CD14-positive monocyte (primary cell): Measurements from ENCODE around the gene SEMA3A. TPM values are rescaled to one million over a fixed set of nuclear protein-coding genes. Genes with fewer than 3 reads are reported as not detected.

Experiments
- DNase-seq, 3 donors: peaks; one replicate each; pipeline ENCODE4 v3.0.0-alpha.2; 2011 to 2022
- H2AFZ ChIP-seq: 2 replicates; pipeline ENCODE4 v1.6.0; 2012; ENCODE audit warnings: mild to moderate bottlenecking, low read depth, low read length, inconsistent platforms; ENCODE audit not compliant: insufficient read depth, poor library complexity, severe bottlenecking
- H3K27ac ChIP-seq, 2 donors: 1 replicate in 1 of 2; 2 replicates in 1 of 2; pipeline ENCODE4 v1.5.1; 2012 to 2013; ENCODE audit warnings: low read length in 2 of 2, control low read depth in 1 of 2, inconsistent platforms in 1 of 2, low read depth in 1 of 2, mild to moderate bottlenecking in 1 of 2
- H3K27me3 ChIP-seq, 2 donors: one replicate each; pipeline versions ENCODE4 v1.6.0 to v1.6.1; 2011 to 2013; ENCODE audit warnings: low read length in 2 of 2; ENCODE audit not compliant: control insufficient read depth in 2 of 2, insufficient read depth in 2 of 2
- H3K36me3 ChIP-seq, 2 donors: replicated peaks in 1 of 2; 1 replicate in 1 of 2; 2 replicates in 1 of 2; pipeline versions ENCODE4 v1.5.1 to v1.6.1; 2012 to 2013; ENCODE audit warnings: low read length in 2 of 2, control low read depth in 1 of 2, inconsistent platforms in 1 of 2, mild to moderate bottlenecking in 1 of 2; ENCODE audit not compliant: insufficient read depth in 2 of 2, control insufficient read depth in 1 of 2
- H3K4me1 ChIP-seq, 2 donors: 1 replicate in 1 of 2; 2 replicates in 1 of 2; pipeline versions ENCODE4 v1.5.1 to v1.6.1; 2012 to 2013; ENCODE audit warnings: low read length in 2 of 2, control low read depth in 1 of 2, inconsistent platforms in 1 of 2, mild to moderate bottlenecking in 1 of 2, moderate library complexity in 1 of 2; ENCODE audit not compliant: insufficient read depth in 2 of 2, control insufficient read depth in 1 of 2
- H3K4me2 ChIP-seq: replicated peaks from 2 replicates; pipeline ENCODE3; 2012; ENCODE audit warnings: low read length, moderate library complexity, mild to moderate bottlenecking; ENCODE audit not compliant: poor library complexity, severe bottlenecking; ENCODE audit errors: extremely low read depth
- H3K4me3 ChIP-seq, 3 experiments: fragments of 200-600 bp in 1 of 3; sonication (generic) in 1 of 3; replicated peaks in 1 of 3; 1 replicate in 2 of 3; 2 replicates in 1 of 3; pipeline ENCODE4 v1.5.1; 2011 to 2013; ENCODE audit warnings: low read length in 3 of 3, mild to moderate bottlenecking in 3 of 3, control low read depth in 2 of 3, low read depth in 2 of 3, inconsistent platforms in 1 of 3, moderate library complexity in 1 of 3
- H3K79me2 ChIP-seq: 2 replicates; pipeline ENCODE4 v1.6.0; 2012; ENCODE audit warnings: mild to moderate bottlenecking, control low read depth, inconsistent platforms, low read length, moderate library complexity; ENCODE audit not compliant: insufficient read depth
- H3K9ac ChIP-seq: 2 replicates; pipeline ENCODE4 v1.6.0; 2017; ENCODE audit warnings: low read length, mild to moderate bottlenecking; ENCODE audit not compliant: insufficient read depth, poor library complexity, severe bottlenecking
- H3K9me3 ChIP-seq, 2 donors: replicated peaks in 1 of 2; 1 replicate in 1 of 2; 2 replicates in 1 of 2; pipeline versions ENCODE4 v1.5.1 to v1.6.1; 2012 to 2013; ENCODE audit warnings: low read length in 2 of 2, control low read depth in 1 of 2; ENCODE audit not compliant: control insufficient read depth in 1 of 2, insufficient read depth in 1 of 2
- H4K20me1 ChIP-seq: 2 replicates; pipeline ENCODE4 v1.6.0; 2012; ENCODE audit warnings: mild to moderate bottlenecking, low read length, control low read depth, moderate library complexity; ENCODE audit not compliant: insufficient read depth
- H3K27ac Mint-ChIP-seq, 7 donors: one replicate each; pipeline ENCODE4 v1.8.0; 2020; ENCODE audit warnings: mild to moderate bottlenecking in 7 of 7, mixed read lengths in 7 of 7, moderate library complexity in 6 of 7, inconsistent platforms in 2 of 7
- H3K27me3 Mint-ChIP-seq, 3 donors: one replicate each; pipeline ENCODE4 v1.8.0; 2021 to 2022; ENCODE audit warnings: low read depth in 3 of 3, mild to moderate bottlenecking in 3 of 3, mixed read lengths in 3 of 3, moderate library complexity in 3 of 3, inconsistent platforms in 1 of 3
- H3K36me3 Mint-ChIP-seq, 2 donors: one replicate each; pipeline ENCODE4 v1.8.0; 2020; ENCODE audit warnings: mixed read lengths in 2 of 2, inconsistent platforms in 1 of 2, mild to moderate bottlenecking in 1 of 2
- H3K4me1 Mint-ChIP-seq: one replicate; pipeline ENCODE4 v1.8.0; 2020; ENCODE audit warnings: mild to moderate bottlenecking, mixed read lengths
- H3K4me3 Mint-ChIP-seq, 2 donors: one replicate each; pipeline ENCODE4 v1.8.0; 2020; ENCODE audit warnings: mild to moderate bottlenecking in 2 of 2, mixed read lengths in 2 of 2, moderate library complexity in 1 of 2
- H3K9me3 Mint-ChIP-seq, 7 donors: one replicate each; pipeline ENCODE4 v1.8.0; 2020 to 2022; ENCODE audit warnings: mixed read lengths in 7 of 7, mild to moderate bottlenecking in 6 of 7, moderate library complexity in 6 of 7, inconsistent platforms in 2 of 7
- WGBS: methylation state at CpG from one replicate; pipeline ENCODE4 v1.1.5; 2013; ENCODE audit warnings: missing lambda C conversion rate; ENCODE audit not compliant: insufficient coverage; 5-methylcytosine and 5-hydroxymethylcytosine counted together
- intact Hi-C, 2 donors: fragments of 100-400 bp; cut with micrococcal nuclease; formaldehyde crosslinking; loops; one replicate each; pipeline versions ENCODE4 v1.15.0 to v1.15.1; 2023
- polyA plus RNA-seq, 3 donors: library from polyadenylated mRNA; depleted of rRNA in 1 of 3; unstranded in 2 of 3; stranded (reverse) in 1 of 3; fragments of 300-500 nt in 2 of 3; fragments of >200 nt in 1 of 3; fragmentation: Illumina TruSeq in 2 of 3; gene quantifications; 1 replicate in 2 of 3; 2 replicates in 1 of 3; pipeline ENCODE4 v1.2.3, GENCODE V29; 2012 to 2021
- TF ChIP-seq, protein P1 (sequence below): fragments of 200-600 bp; IDR thresholded peaks from one replicate; pipeline ENCODE4 v1.8.0; 2022; ENCODE audit warnings: antibody characterized with exemption, mild to moderate bottlenecking

Gene SEMA3A
- polyA plus RNA-seq, 3 donors: 0.03 TPM; not detected in 2

DNA sequence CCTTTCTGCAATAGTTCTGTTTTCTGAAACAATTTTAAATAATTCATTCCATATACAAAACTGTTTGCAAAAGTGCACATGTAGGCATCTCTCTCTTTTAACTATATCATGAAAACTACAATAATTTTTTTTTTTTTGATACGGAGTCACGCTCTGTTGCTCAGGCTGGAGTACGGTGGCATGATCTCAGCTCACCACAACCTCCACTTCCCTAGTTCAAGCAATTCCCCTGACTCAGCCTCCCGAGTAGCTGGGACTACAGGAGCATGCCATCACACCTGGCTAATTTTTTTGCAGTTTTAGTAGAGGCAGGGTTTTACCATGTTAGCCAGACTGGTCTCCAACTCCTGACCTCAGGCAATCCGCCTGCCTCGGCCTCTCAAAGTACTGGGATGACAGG lies 44.0 kb upstream of the SEMA3A start:
- Mint-ChIP-seq H3K36me3 (peaks cover 0 to 4% of the 10 kb centered on the region in 2 donors), H3K4me1 (peaks cover 30% of the 10 kb centered on the region), H3K27me3 (no peaks in the 10 kb centered on the region), H3K9me3 (peaks cover 3 to 20% (median 8%) of the 10 kb centered on the region in 7 donors), H3K27ac (no peak overlapping the region), H3K4me3 (no peak overlapping the region)
- Histone ChIP-seq H3K79me2 (no peaks in the 10 kb centered on the region), H4K20me1 (no peaks in the 10 kb centered on the region), H3K9me3 (peaks cover 0 to 2% of the 10 kb centered on the region in 2 donors), H2AFZ (no peak overlapping the region), H3K9ac (no peak overlapping the region), H3K36me3 (no peaks in the 10 kb centered on the region), H3K4me2 (no peak overlapping the region), H3K4me1 (peaks cover 14 to 31% of the 10 kb centered on the region in 2 donors), H3K27me3 (no peaks in the 10 kb centered on the region), H3K27ac (no peak overlapping the region), H3K4me3 (no peak overlapping the region)
- intact Hi-C loops: no loop called here
- 83% methylated on average over 2 of the region's 6 CpGs for WGBS
- TF ChIP-seq, protein P1, sequence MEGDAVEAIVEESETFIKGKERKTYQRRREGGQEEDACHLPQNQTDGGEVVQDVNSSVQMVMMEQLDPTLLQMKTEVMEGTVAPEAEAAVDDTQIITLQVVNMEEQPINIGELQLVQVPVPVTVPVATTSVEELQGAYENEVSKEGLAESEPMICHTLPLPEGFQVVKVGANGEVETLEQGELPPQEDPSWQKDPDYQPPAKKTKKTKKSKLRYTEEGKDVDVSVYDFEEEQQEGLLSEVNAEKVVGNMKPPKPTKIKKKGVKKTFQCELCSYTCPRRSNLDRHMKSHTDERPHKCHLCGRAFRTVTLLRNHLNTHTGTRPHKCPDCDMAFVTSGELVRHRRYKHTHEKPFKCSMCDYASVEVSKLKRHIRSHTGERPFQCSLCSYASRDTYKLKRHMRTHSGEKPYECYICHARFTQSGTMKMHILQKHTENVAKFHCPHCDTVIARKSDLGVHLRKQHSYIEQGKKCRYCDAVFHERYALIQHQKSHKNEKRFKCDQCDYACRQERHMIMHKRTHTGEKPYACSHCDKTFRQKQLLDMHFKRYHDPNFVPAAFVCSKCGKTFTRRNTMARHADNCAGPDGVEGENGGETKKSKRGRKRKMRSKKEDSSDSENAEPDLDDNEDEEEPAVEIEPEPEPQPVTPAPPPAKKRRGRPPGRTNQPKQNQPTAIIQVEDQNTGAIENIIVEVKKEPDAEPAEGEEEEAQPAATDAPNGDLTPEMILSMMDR: no peak
- no peak for DNase-seq

DNA sequence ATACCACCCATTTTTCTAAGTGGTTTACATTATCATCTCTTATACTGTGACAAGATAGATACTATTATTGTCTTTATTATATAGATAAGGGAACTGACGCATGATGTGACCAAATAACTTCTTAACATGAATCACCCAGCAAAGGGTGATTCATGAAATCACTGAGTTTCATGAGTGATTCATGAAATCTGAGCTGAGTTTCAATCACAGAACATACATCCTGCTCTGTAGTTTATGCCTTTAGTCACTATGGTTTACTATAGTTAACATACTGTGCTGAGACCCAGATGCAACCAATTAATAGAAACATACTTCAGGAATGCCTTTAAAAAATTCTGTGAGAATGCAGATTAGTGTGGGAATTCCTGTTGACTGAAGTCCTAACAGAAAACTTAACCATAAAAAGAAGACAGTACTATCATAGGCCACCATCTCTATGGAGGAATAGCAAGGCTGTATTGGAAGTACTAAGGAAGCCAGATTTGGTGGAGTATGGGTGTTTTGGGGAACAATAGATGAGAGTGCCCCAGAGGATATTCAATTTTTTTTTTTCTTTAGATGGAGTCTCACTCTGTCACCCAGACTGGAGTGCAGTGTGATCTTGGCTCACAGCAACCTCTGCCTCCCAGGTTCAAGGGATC lies 43.1 kb upstream of the SEMA3A start:
- TF ChIP-seq, protein P1: no peak
- DNase-seq: peak; percentile 67 to 87 (median 85)
- Mint-ChIP-seq H3K27me3 (no peaks in the 10 kb centered on the region), H3K27ac (peak overlapping the region in 6 of 7 donors; percentile 80 to 87 (median 84)), H3K4me3 (no peak overlapping the region), H3K36me3 (peaks cover 0 to 4% of the 10 kb centered on the region in 2 donors), H3K4me1 (peaks cover 22% of the 10 kb centered on the region), H3K9me3 (peaks cover 2 to 17% (median 6%) of the 10 kb centered on the region in 7 donors)
- H3K79me2 ChIP-seq: no peaks in the 10 kb centered on the region
- no peak overlapping the region for H3K4me3 ChIP-seq
- H3K9me3 ChIP-seq: peaks cover 0 to 2% of the 10 kb centered on the region in 2 donors
- no peaks in the 10 kb centered on the region for H3K27me3 ChIP-seq
- no peaks in the 10 kb centered on the region for H4K20me1 ChIP-seq
- intact Hi-C loops: no loop called here
- H3K9ac ChIP-seq: no peak overlapping the region
- peaks cover 14 to 25% of the 10 kb centered on the region in 2 donors for H3K4me1 ChIP-seq
- no peaks in the 10 kb centered on the region for H3K36me3 ChIP-seq
- no peak overlapping the region for H2AFZ ChIP-seq
- H3K4me2 ChIP-seq: no peak overlapping the region
- no CpG with 5 or more reads among the region's 1 CpG for WGBS
- peak overlapping the region in 1 of 2 donors; percentile 75 for H3K27ac ChIP-seq
